MV-4-11 (cell line): ENCODE measurements around the gene VWA7.
A peak's percentile ranks its signal among the peaks of the same experiment; 100 is the strongest.
"Not testable (repeated sequence)": the region's sequence is repeated elsewhere in the genome, so short reads cannot be mapped to it uniquely, and the experiment has no call there.

Experiments used
- DNase-seq: peaks from one replicate; lab custom pipeline; 2025; lab: John Stamatoyannopoulos, UW

The VWA7 gene

GRCh38 chr6:31776989-31777666 is at the start of gene VWA7:
Gene VWA7 (minus strand): TSS chr6:31777328. CDS start chr6:31776779, 549 bp downstream.
- DNase-seq, result peak; percentile 79

- DNase-seq, result no peak
Measured at GRCh38 chr6:31826793-31827285, 49.7 kb upstream of the VWA7 start.

GRCh38 chr6:31825553-31825952 is 48.4 kb upstream of the VWA7 start:
- DNase-seq, result no peak

GRCh38 chr6:31823592-31824196 is 46.6 kb upstream of the VWA7 start:
- not testable (repeated sequence) for DNase-seq

DNA sequence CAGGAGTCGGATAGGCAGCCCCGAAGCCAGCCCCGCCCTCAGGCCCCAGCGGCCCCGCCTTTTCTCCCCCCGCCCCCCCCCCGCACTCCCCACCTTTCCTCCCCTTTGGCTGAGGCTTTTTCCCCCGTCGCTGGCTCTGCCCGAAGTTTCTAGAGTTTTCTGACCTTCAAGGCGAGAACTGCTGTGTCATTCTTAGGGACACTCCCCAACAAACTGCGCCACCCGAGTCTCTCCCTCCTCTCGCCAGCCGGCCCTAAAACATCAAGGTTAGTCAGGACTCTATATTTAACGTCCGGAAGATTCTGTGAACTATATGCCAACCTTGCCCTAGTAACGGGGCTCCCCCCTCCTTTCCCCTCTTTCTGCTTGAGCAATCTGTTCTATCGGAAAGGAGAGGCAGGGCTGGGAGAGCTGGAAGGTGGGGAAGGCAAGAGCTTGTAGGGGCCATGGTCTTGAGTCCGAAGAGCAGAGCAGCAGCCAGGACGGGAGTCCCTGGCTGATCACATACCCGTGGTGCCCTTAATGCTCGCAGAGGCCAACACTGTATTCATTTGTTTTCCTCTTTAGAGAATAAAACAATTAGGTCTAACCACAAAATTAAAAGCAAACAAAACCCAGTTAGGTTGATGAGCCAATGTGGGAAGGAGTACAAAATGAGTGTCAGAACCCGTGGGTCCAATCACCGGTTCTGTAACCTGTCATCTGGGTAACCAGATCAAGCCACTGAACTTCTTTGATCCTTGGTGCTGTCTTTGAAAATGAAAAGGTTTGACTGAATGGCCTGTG is 45.1 kb upstream of the VWA7 start:
- DNase-seq, result peak; percentile 58

- no peak for DNase-seq
Measured at GRCh38 chr6:31821301-31822035, 44.3 kb upstream of the VWA7 start.

GRCh38 chr6:31820399-31820798 is 43.3 kb upstream of the VWA7 start:
- not testable (repeated sequence) for DNase-seq

DNA sequence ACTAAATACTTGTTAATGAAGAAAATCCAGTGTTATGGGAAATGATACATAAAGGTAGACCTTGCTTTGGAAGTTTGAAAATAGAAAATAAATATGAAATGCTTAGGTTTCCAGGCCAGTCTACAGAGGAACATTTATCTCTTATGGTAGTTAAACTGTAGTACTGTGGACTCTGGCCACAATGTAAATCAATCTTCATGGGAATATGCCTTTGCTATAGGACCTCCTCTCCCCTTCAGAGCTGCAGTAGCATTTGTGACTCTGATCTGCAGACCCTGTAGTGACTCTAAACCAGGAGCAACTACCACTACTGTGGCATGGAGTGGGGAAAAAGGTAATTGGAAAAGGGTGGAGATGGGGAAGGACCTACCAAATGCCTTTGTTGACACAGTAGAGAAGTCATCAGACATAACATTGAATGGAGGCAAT is 42.8 kb upstream of the VWA7 start:
- DNase-seq, result no peak

DNA sequence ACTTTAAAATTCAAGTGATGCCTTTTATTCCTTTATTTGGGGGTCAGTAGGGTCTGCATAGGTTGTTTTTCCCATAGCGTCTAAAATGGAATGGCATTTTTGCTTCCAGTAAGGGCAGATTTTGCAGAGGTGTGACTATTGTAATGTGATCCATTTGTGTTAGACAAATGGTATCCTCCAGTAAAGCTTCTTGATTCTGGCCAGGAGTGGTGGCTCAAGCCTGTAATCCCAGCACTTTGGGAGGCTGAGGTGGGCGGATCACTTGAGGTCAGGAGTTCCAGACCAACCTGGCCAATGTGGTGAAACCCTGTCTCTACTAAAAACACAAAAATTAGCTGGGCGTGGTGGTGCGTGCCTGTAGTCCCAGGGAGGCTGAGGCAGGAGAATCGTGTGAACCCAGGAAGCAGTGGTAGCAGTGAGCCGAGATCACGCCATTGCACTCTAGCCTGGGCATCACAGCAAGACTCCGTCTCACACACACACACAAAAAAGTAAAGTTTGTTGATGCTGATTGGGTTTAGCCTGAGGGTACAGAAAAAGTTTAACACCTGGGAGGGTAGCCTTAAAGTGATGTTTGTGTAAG is 40.9 kb upstream of the VWA7 start:
- DNase-seq, result not testable (repeated sequence)

- peak; percentile 49 for DNase-seq
Measured at GRCh38 chr6:31817133-31817928, 40.2 kb upstream of the VWA7 start.

DNA sequence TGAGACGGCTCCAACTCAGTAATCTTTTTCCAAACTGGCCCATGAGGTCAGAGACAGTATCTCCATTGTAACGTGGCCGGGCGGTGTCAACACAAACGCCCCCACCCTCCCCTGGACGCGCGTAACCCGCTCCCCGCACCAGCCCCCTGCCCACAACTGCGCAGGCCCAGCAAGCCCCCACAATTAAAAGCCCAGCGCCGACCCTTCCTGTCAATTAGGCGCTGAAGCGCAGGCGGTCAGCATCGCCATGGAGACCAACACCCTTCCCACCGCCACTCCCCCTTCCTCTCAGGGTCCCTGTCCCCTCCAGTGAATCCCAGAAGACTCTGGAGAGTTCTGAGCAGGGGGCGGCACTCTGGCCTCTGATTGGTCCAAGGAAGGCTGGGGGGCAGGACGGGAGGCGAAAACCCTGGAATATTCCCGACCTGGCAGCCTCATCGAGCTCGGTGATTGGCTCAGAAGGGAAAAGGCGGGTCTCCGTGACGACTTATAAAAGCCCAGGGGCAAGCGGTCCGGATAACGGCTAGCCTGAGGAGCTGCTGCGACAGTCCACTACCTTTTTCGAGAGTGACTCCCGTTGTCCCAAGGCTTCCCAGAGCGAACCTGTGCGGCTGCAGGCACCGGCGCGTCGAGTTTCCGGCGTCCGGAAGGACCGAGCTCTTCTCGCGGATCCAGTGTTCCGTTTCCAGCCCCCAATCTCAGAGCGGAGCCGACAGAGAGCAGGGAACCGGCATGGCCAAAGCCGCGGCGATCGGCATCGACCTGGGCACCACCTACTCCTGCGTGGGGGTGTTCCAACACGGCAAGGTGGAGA is 38.1 kb upstream of the VWA7 start, which contains the start of the genes HSPA1A and HSPA1L:
TSS of gene HSPA1A (plus strand) at position 519 of the 814 bp plus-strand sequence. CDS start at position 733, 214 bp downstream.
TSS of gene HSPA1L (minus strand) at position 259 of the 814 bp plus-strand sequence. CDS start 3,311 bp downstream, outside the sequence.
- peak; percentile 83 for DNase-seq

DNA sequence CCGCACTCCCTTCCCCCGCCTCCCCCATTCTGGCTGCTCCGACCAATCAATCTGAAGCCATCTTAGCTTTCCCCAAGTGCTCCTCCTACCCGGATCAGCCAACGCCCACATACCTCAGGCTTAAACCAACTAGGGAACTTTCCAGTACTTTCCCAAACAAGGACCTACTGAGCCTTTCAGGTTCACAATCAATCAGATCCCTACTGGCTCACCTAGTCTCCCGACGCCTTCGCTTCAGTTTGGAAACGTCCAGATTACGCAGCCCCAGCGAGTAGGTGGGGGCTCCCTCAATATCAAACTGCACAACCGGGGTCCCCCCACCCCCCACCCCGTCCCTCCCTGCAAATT is 37.5 kb upstream of the VWA7 start:
- DNase-seq, result peak; percentile 85

DNA sequence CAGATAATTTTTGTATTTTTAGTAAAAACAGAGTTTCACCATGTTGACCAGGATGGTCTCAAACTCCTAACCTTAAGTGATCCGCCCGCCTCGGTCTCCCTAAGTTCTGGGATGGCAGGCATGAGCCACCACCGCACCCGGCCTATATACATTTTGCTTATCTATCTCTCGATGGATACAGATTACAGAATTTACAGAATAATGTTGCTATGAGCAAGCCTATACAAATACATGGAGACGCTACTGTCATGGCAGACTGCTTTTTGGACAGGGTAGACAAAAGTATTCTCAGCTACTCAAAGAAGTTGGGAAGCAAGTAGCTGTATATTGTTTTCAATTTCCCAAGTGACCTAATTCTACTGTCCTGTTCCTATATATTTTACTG is 36.3 kb upstream of the VWA7 start:
- DNase-seq, result no peak

DNA sequence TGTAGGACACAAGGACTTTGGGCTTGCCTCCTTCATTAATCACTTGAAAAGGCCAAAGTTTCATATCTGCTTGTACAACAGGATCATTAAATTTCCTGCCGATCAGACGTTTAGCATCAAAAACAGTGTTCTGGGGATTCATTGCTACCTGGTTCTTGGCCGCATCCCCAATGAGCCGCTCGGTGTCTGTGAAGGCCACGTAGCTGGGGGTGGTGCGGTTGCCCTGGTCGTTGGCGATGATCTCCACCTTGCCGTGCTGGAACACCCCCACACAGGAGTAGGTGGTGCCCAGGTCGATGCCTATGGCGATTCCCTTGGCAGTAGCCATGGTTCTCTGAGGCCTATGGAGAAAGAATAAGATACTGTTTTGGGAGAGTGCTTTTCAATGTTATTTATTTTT is 34.5 kb upstream of the VWA7 start:
- no peak for DNase-seq

GRCh38 chr6:31808599-31808998 is 31.5 kb upstream of the VWA7 start:
- not testable (repeated sequence) for DNase-seq

DNA sequence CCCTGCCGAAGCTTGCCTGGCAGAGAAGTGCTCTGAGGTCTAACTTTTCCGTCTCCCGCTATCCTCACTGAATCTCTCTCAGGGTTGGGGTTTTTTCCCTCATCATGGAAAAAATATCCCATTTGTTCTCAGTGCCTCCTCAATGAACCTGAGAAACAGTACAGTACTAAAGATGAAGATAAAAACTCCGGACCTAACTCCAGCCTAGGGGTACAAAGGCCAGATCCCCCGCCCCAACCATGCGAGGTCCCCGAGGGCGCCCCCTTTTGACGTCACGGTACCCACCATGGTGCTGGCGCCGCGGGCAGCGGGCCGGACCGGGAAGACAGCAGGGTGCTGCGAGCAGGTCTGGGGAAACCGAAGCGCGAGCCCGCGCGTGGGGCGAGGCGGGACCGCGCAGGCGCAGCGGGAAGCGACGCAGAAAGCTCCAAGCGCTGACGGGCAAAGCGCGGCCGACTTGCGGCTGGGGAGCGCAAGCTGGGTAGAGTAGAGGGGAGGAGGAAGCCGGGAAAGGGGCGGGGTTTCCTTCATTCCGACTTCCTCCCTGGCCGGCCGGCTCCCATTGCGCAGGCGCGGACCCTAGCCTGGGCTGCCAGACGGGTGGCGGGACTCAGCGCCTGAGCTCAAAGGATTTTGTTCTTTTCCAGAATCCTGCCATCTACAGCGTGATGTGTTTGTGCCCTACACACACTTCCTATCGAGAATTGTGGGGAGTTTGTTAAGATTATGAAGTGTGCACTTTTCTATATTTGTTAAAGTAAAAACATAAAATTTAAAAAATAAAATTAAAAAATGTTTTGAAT is 29.5 kb upstream of the VWA7 start, which contains the start of gene LSM2:
TSS of gene LSM2 (minus strand) at position 497 of the 803 bp plus-strand sequence. CDS start at position 288, 209 bp downstream.
- DNase-seq, result peak; percentile 95

DNA sequence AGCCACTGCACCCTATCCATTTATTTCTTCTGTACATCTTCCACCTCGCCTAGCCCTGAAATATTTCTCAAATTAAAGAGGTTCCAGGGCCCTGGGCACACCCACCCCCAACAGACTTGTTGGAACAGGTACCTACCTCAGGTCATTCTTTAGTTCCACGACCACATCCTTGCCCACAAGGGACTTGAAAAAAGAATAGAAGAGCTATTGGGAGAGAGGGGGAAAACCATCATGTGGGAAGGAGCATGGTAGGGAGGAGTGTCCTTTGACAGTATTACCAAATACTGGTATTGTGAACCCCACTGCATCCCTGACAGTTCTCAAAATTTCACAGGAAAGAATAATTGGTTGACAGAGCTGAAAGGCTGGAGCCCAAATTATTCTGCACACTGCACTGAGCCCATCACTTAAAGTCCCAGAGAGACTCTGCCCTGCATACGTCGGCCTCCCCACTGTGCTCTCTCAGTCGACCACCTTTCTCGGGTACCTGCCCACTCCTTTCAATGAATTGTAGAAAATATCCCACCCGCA is 28.9 kb upstream of the VWA7 start:
- no peak for DNase-seq
